ENCODE data around the gene NOD2. TPM values are rescaled to one million over a fixed set of nuclear protein-coding genes. Genes with fewer than 3 reads are reported as not detected.

Gene NOD2
- total RNA-seq, 2 experiments from 2014 or later = 3.3 to 3.8 TPM

DNA sequence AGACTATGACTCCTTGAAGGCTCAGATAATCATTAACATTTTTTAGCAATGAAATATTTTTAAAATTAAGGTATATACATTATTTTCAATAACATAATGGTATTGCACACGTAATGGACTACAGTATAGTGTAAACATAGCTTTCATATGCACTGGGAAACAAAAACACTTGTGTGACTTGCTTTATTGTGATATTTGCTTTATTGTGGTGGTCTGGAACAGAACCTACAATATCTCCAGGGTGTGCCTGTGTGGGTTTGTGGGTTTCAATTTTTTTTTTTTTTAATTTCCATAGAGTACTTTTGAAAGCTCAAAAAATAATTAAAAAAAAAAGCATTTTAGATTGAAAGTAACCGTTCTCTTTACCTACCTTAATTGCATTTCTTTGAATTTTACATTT lies 73.8 kb downstream of the NOD2 start:
- Mint-ChIP-seq H3K27ac (peak overlapping the region; percentile 37), H3K4me3 (no peak overlapping the region), H3K27me3 (no peaks in the 10 kb centered on the region), H3K36me3 (ENCODE audit: low read depth) (peaks cover 91% of the 10 kb centered on the region), H3K9me3 (peaks cover 33% of the 10 kb centered on the region), H3K4me1 (peaks cover 68% of the 10 kb centered on the region)
- CTCF ChIA-PET = no interaction called here
- DNase-seq = no peak
- POLR2A ChIA-PET = interaction anchor here (0.6 kb wide), 1 partner anchor 405 kb away, joined by 3 read pairs; no protein-coding TSS in a partner anchor

- peaks cover 21% of the 10 kb centered on the region for H3K9me3 Mint-ChIP-seq
- H3K4me1 Mint-ChIP-seq = peaks cover 53% of the 10 kb centered on the region
- POLR2A ChIA-PET = no interaction called here
- peaks cover 79% of the 10 kb centered on the region for H3K36me3 Mint-ChIP-seq (ENCODE audit: low read depth)
- CTCF ChIA-PET = interaction anchor here (1.1 kb wide), 1 partner anchor 9 kb away, joined by 3 read pairs; no protein-coding TSS in a partner anchor
- H3K27me3 Mint-ChIP-seq = no peaks in the 10 kb centered on the region
- H3K27ac Mint-ChIP-seq = no peak overlapping the region
- no peak overlapping the region for H3K4me3 Mint-ChIP-seq
- no peak for DNase-seq
Measured at GRCh38 chr16:50771366-50771765, 78.0 kb downstream of the NOD2 start.

DNA sequence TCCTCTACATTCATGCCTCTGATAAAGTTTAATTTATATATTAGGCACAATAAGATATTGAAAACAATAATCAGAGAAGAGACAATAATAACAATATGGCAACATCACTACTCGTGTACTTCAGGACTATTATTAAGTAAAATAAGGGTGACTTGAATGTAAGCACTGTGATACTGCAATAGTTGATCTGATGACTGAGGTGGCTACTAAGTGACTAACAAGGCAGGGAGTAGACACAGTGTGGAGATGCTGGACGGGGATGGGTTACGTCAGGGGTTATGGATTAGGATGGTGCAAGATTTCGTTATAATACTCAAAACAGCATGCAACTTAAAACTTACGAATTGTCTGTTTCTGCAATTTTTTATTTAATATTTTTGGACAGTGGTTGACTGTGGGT lies 81.0 kb downstream of the NOD2 start:
- no peak overlapping the region for H3K4me3 Mint-ChIP-seq
- POLR2A ChIA-PET = no interaction called here
- H3K9me3 Mint-ChIP-seq = peaks cover 7% of the 10 kb centered on the region
- CTCF ChIA-PET = no interaction called here
- no peak overlapping the region for H3K27ac Mint-ChIP-seq
- peaks cover 47% of the 10 kb centered on the region for H3K4me1 Mint-ChIP-seq
- H3K27me3 Mint-ChIP-seq = no peaks in the 10 kb centered on the region
- DNase-seq = no peak
- H3K36me3 Mint-ChIP-seq (ENCODE audit: low read depth) = peaks cover 72% of the 10 kb centered on the region

DNA sequence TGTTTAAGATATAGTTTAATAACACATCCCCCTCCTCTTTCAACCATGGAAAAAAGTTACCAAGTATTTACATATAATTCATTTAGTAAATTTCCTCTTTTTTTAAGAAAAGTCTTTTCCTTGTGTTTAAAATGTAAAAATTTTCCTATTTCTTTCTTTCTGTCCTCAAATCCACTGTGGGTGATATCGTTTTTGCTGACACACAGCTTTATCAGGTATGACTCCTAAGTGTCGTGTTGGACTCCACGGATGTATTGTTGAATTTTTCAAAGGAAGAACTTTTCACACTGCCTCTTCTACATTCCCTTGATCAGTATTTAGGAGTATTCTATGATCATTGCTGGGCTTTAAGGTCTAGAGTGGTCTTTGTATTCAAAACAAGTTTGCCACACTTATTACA lies 81.6 kb downstream of the NOD2 start:
- H3K9me3 Mint-ChIP-seq = peaks cover 4% of the 10 kb centered on the region
- peaks cover 48% of the 10 kb centered on the region for H3K4me1 Mint-ChIP-seq
- DNase-seq = no peak
- no peak overlapping the region for H3K4me3 Mint-ChIP-seq
- POLR2A ChIA-PET = no interaction called here
- CTCF ChIA-PET = no interaction called here
- no peaks in the 10 kb centered on the region for H3K27me3 Mint-ChIP-seq
- H3K36me3 Mint-ChIP-seq (ENCODE audit: low read depth) = peaks cover 73% of the 10 kb centered on the region
- H3K27ac Mint-ChIP-seq = no peak overlapping the region

DNA sequence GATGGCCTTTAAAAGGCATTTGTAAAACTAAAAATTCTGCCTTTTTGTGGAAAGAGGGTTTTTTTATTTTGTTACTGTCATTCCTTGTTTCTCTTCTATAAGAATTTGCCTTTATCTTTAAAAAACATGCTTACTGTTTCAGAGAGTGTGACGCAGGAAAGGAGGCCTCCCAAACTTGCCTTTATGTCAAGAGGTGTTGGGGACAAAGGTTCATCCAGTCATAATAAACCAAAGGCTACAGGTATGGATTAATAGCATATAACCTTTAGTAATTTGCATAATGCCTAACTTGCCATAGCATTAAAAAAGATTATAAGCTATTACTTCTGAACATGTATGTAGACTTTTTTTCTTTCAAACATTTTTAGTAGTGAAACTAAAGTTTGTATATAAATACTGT lies 82.6 kb downstream of the NOD2 start:
- H3K4me1 Mint-ChIP-seq = peaks cover 53% of the 10 kb centered on the region
- no peaks in the 10 kb centered on the region for H3K27me3 Mint-ChIP-seq
- peaks cover 71% of the 10 kb centered on the region for H3K36me3 Mint-ChIP-seq (ENCODE audit: low read depth)
- DNase-seq = no peak
- no peak overlapping the region for H3K4me3 Mint-ChIP-seq
- no peak overlapping the region for H3K27ac Mint-ChIP-seq
- ChIA-PET POLR2A (no interaction called here), CTCF (interaction anchor here (1.0 kb wide), 1 partner anchor 111 kb away, joined by 4 read pairs; no protein-coding TSS in a partner anchor)
- H3K9me3 Mint-ChIP-seq = peaks cover 4% of the 10 kb centered on the region

DNA sequence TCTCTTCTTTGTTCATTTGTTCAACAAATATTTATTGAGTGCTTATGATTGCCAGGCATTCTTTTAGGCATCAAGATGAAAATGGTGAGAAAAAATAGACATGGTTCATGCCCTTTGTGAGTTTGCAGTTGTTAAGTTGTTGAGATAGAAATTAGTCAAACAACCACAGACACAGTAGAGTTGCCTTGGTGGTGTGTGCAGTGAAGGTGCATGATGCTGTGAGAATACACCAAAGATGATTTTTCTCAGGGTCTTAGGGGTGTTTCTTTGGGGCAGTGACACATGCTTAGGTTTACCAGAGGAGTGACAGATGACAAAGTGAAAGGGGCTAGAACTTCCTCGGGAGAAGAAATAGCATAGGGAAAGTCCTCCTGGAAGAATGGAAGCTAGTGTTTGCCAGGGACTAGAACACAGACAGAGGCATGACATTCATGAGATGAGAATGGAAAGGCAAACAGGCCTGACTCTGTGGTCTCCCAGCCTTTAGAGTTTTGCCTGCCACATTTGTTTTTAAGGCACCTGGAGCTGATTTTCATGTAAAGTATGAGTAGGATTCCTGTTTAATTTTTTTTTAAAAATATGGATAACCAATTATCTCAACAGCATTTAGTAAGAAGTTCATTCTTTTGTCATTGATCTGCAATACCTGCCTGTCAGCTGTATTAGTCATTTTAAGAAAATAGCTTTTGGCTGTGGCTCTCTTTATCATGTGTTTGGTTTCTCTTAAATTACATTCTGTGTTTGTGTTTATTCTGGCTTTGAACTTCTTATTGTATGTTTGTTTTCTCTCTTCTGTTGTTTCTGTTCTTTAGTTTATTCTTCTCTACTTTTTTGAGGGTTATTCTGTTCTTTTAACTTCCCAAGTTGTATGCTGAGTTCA lies 85.1 kb downstream of the NOD2 start:
- no peak for DNase-seq
- peaks cover 70% of the 10 kb centered on the region for H3K36me3 Mint-ChIP-seq (ENCODE audit: low read depth)
- no peak overlapping the region for H3K4me3 Mint-ChIP-seq
- no peaks in the 10 kb centered on the region for H3K9me3 Mint-ChIP-seq
- ChIA-PET CTCF (no interaction called here), POLR2A (no interaction called here)
- H3K27me3 Mint-ChIP-seq = no peaks in the 10 kb centered on the region
- peaks cover 55% of the 10 kb centered on the region for H3K4me1 Mint-ChIP-seq
- H3K27ac Mint-ChIP-seq = no peak overlapping the region

- ChIA-PET CTCF (interaction anchor here (1.1 to 1.8 kb wide), 3 partner anchors 16 to 103 kb away, joined by 3 to 7 read pairs (median 5); no protein-coding TSS in a partner anchor), POLR2A (no interaction called here)
Measured at GRCh38 chr16:50781043-50781442, 87.6 kb downstream of the NOD2 start.

GRCh38 chr16:50781518-50781917 lies 88.1 kb downstream of the NOD2 start:
- DNase-seq = no peak
- Mint-ChIP-seq H3K36me3 (ENCODE audit: low read depth) (peaks cover 78% of the 10 kb centered on the region), H3K4me3 (no peak overlapping the region), H3K4me1 (peaks cover 43% of the 10 kb centered on the region), H3K9me3 (no peaks in the 10 kb centered on the region), H3K27me3 (no peaks in the 10 kb centered on the region), H3K27ac (peak overlapping the region; percentile 77)
- CTCF ChIA-PET = interaction anchor here (1.1 to 1.8 kb wide), 3 partner anchors 16 to 104 kb away, joined by 3 to 7 read pairs (median 5); no protein-coding TSS in a partner anchor
- POLR2A ChIA-PET = no interaction called here

More at GRCh38 chr16:50781043-50781442, 87.6 kb downstream of the NOD2 start:
- DNase-seq = no peak
- H3K4me1 Mint-ChIP-seq = peaks cover 44% of the 10 kb centered on the region
- H3K27me3 Mint-ChIP-seq = no peaks in the 10 kb centered on the region
- H3K27ac Mint-ChIP-seq = peak overlapping the region; percentile 77
- no peak overlapping the region for H3K4me3 Mint-ChIP-seq
- no peaks in the 10 kb centered on the region for H3K9me3 Mint-ChIP-seq
- H3K36me3 Mint-ChIP-seq (ENCODE audit: low read depth) = peaks cover 73% of the 10 kb centered on the region

Small RNAs within 50 kb of the gene (microRNA-seq; reads per million reads assigned to microRNA genes)
- 6.5 reads per million, percentile 33 among the genes with 10 or more reads in this experiment for gene MIR3181 (ENCODE audit: borderline microRNAs expressed, borderline replicate concordance)

Other genes starting within 250 kb of the NOD2 start
- gene NKD1, start 145.2 kb upstream of the NOD2 start, total RNA-seq = 1 to 10 TPM in 1 of 2 experiments, under 1 TPM in 1; 0.81 to 1.3 TPM
- gene SNX20, start 12.3 kb upstream of the NOD2 start, total RNA-seq = 10 to 100 TPM; 83.9 to 98.5 TPM
- 100 to 1,000 TPM; 200 to 222 TPM for gene CYLD, start 48.5 kb downstream of the NOD2 start, total RNA-seq